SK-N-SH (cell line): ENCODE results near the gene CNTNAP2. TPM values are rescaled to one million over a fixed set of nuclear protein-coding genes. Genes with fewer than 3 reads are reported as not detected.

Experiments
- CTCF ChIA-PET: fragments of 300-600, 350-600 bp; formaldehyde crosslinking; extraction: SDS; loops from one replicate; lab custom pipeline; 2021; lab: Yijun Ruan, JAX
- POLR2A ChIA-PET: fragments of 350-600 bp; sonication (Branson Sonifier 250); formaldehyde crosslinking; extraction: SDS; loops from one replicate; lab custom pipeline; 2020; ENCODE audit warnings: antibody characterized with exemption, inconsistent platforms; lab: Yijun Ruan, JAX
- DNase-seq: peaks from one replicate; pipeline ENCODE4 v3.0.0; 2012
- H2AFZ ChIP-seq: fragments of 200-600 bp; sonication (generic); 2 replicates; pipeline ENCODE4 v1.8.1; 2016; ENCODE audit warnings: antibody characterized with exemption, mild to moderate bottlenecking, low read depth
- H3F3A ChIP-seq: fragments of 200-600 bp; sonication (generic); replicated peaks from 2 replicates; pipeline ENCODE3; 2016; ENCODE audit warnings: antibody characterized with exemption, mild to moderate bottlenecking; ENCODE audit not compliant: insufficient read depth
- H3K27ac ChIP-seq, 2 experiments: fragments of 200-500 bp in 1 of 2; fragments of 200-600 bp in 1 of 2; sonication (Bioruptor generic) in 1 of 2; sonication (generic), shearing (Covaris generic) in 1 of 2; 2 replicates each; pipeline versions ENCODE4 v1.5.1 to v1.6.1; 2014 to 2016; ENCODE audit warnings: low read depth in 2 of 2, inconsistent platforms in 1 of 2, low read length in 1 of 2, mild to moderate bottlenecking in 1 of 2, mixed read lengths in 1 of 2
- H3K27me3 ChIP-seq: fragments of 200-600 bp; sonication (generic), shearing (Covaris generic); 2 replicates; pipeline ENCODE4 v1.6.1; 2016; ENCODE audit warnings: mixed run types; ENCODE audit not compliant: insufficient read depth
- H3K36me3 ChIP-seq, 2 experiments: fragments of 200-500 bp in 1 of 2; fragments of 200-600 bp in 1 of 2; sonication (Bioruptor generic) in 1 of 2; sonication (generic) in 1 of 2; replicated peaks in 1 of 2; 2 replicates each; pipeline versions ENCODE3 to v1.5.1; 2014 to 2016; ENCODE audit warnings: low read length in 1 of 2, mild to moderate bottlenecking in 1 of 2; ENCODE audit not compliant: insufficient read depth in 2 of 2, control insufficient read depth in 1 of 2
- H3K4me1 ChIP-seq, 2 experiments: fragments of 200-500 bp in 1 of 2; fragments of 200-600 bp in 1 of 2; sonication (Bioruptor generic) in 1 of 2; sonication (generic), shearing (Covaris generic) in 1 of 2; 2 replicates each; pipeline versions ENCODE4 v1.5.1 to v1.6.1; 2014 to 2016; ENCODE audit warnings: low read depth in 1 of 2, low read length in 1 of 2, mixed run types in 1 of 2; ENCODE audit not compliant: insufficient read depth in 2 of 2, control insufficient read depth in 1 of 2
- H3K4me2 ChIP-seq: fragments of 200-600 bp; sonication (generic), shearing (Covaris generic); 2 replicates; pipeline ENCODE4 v1.6.1; 2017; ENCODE audit warnings: mixed run types
- H3K4me3 ChIP-seq, 2 experiments: fragments of 200-500 bp in 1 of 2; fragments of 200-600 bp in 1 of 2; sonication (Bioruptor generic) in 1 of 2; sonication (generic), shearing (Covaris generic) in 1 of 2; 2 replicates each; pipeline versions ENCODE4 v1.5.1 to v1.8.1; 2014 to 2016; ENCODE audit warnings: low read depth in 2 of 2, inconsistent platforms in 1 of 2, low read length in 1 of 2, mild to moderate bottlenecking in 1 of 2, mixed read lengths in 1 of 2, moderate library complexity in 1 of 2
- H3K79me2 ChIP-seq: fragments of 200-600 bp; sonication (generic); 2 replicates; pipeline ENCODE4 v1.8.1; 2017; ENCODE audit warnings: mild to moderate bottlenecking; ENCODE audit not compliant: insufficient read depth
- H3K9ac ChIP-seq: fragments of 200-600 bp; sonication (generic); 2 replicates; pipeline ENCODE4 v1.6.1; 2017; ENCODE audit warnings: mixed run types
- H3K9me2 ChIP-seq: fragments of 200-600 bp; sonication (generic); 2 replicates; pipeline ENCODE4 v1.6.1; 2017; ENCODE audit warnings: mixed run types
- H3K9me3 ChIP-seq: fragments of 200-600 bp; sonication (generic); 2 replicates; pipeline ENCODE4 v1.6.1; 2017; ENCODE audit warnings: mixed run types, mild to moderate bottlenecking, moderate library complexity
- H4K20me1 ChIP-seq: fragments of 200-600 bp; sonication (generic); 2 replicates; pipeline ENCODE4 v1.6.1; 2017; ENCODE audit warnings: mild to moderate bottlenecking, mixed run types; ENCODE audit not compliant: insufficient read depth
- CHD2 ChIP-seq: fragments of 150-350 bp; IDR thresholded peaks from 2 replicates; pipeline ENCODE4 v1.6.1; 2018; ENCODE audit warnings: low read length; ENCODE audit not compliant: partially characterized antibody
- ELF1 ChIP-seq: IDR thresholded peaks from 2 replicates; pipeline ENCODE4 v1.4.0; 2012
- EP300 ChIP-seq, 2 experiments: IDR thresholded peaks; 2 replicates each; pipeline versions ENCODE4 v1.4.0 to v1.6.1; 2012; ENCODE audit warnings: borderline replicate concordance in 1 of 2, low read depth in 1 of 2, low read length in 1 of 2
- EZH2phosphoT487 ChIP-seq: fragments of 200-600 bp; sonication (generic); IDR thresholded peaks from 2 replicates; pipeline ENCODE4 v1.6.1; 2017; ENCODE audit warnings: low read depth, mixed run types, mild to moderate bottlenecking, antibody characterized with exemption, moderate library complexity, borderline replicate concordance
- FOXJ3 ChIP-seq: sonication (generic); formaldehyde crosslinking; IDR thresholded peaks from 2 replicates; pipeline ENCODE4 v1.5.1; 2020; ENCODE audit warnings: mild to moderate bottlenecking, missing genetic modification reagents
- GABPA ChIP-seq: IDR thresholded peaks from 2 replicates; pipeline ENCODE4 v1.4.0; 2012; ENCODE audit warnings: low read depth, mild to moderate bottlenecking
- GATA2 ChIP-seq: sonication (generic); formaldehyde crosslinking; IDR thresholded peaks from 2 replicates; pipeline ENCODE4 v1.5.0; 2020; ENCODE audit warnings: mild to moderate bottlenecking, missing genetic modification reagents
- JUND ChIP-seq: IDR thresholded peaks from 2 replicates; pipeline ENCODE4 v1.4.0; 2012
- NFIC ChIP-seq: IDR thresholded peaks from 2 replicates; pipeline ENCODE4 v1.4.0; 2012; ENCODE audit warnings: borderline replicate concordance
- RAD21 ChIP-seq: IDR thresholded peaks from 2 replicates; pipeline ENCODE4 v1.6.1; 2012; ENCODE audit warnings: mild to moderate bottlenecking, low read length
- SMC3 ChIP-seq: IDR thresholded peaks from 2 replicates; pipeline ENCODE4 v1.6.1; 2012; ENCODE audit warnings: low read depth, low read length, improper control_type of control experiment
- TAF1 ChIP-seq: IDR thresholded peaks from 2 replicates; pipeline ENCODE4 v1.6.1; 2012; ENCODE audit warnings: low read depth, mild to moderate bottlenecking, low read length, moderate library complexity, borderline replicate concordance
- TCF12 ChIP-seq: IDR thresholded peaks from 2 replicates; pipeline ENCODE4 v1.4.0; 2012
- TEAD4 ChIP-seq: IDR thresholded peaks from 2 replicates; pipeline ENCODE4 v1.4.0; 2012; ENCODE audit warnings: mild to moderate bottlenecking, borderline replicate concordance; ENCODE audit not compliant: insufficient read depth
- YY1 ChIP-seq: IDR thresholded peaks from 2 replicates; pipeline ENCODE4 v1.4.0; 2012; ENCODE audit warnings: low read depth, mild to moderate bottlenecking
- WGBS: methylation state at CpG from one replicate; pipeline ENCODE4 v1.1.6; 2017; ENCODE audit warnings: low lambda C conversion rate; 5-methylcytosine and 5-hydroxymethylcytosine counted together
- polyA plus RNA-seq, 3 experiments: library from polyadenylated mRNA; depleted of rRNA; stranded (reverse); fragments of >200 nt; gene quantifications; 2 replicates each; pipeline ENCODE4 v1.2.3, GENCODE V29; 2012
- TF ChIP-seq, protein P1 (sequence below): IDR thresholded peaks from 2 replicates; pipeline ENCODE4; 2012
- TF ChIP-seq, protein P2 (sequence below): fragments of 200-600 bp; sonication (generic); IDR thresholded peaks from 2 replicates; pipeline ENCODE4 v1.6.1; 2017; ENCODE audit warnings: antibody characterized with exemption, mild to moderate bottlenecking, moderate library complexity
- TF ChIP-seq, protein P3 (sequence below): IDR thresholded peaks from 2 replicates; pipeline ENCODE4 v1.4.0; 2012; ENCODE audit warnings: low read depth

CNTNAP2 gene
- polyA plus RNA-seq, 1 of the 3 experiments (the other 2 are of a cell fraction): 3.4 TPM

DNA sequence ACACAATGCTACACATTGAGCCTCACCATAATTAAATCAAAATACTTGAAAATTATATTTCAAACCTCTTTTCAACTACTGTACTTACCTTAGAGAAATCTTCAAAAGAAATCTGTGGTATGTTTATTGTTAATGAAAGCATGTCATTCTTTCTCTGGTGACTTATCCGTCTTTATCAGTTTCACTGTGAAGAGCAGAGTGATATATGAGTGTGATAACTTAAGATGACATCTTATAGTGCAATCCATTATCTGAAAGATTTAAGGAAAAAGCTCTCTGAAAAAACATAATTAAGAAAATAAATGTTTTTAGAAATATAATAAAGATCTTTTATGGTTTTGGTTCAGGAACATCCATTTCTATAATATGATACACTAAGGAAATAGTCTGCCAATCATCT is 1562.3 kb downstream of the CNTNAP2 start:
- H3K9me3 ChIP-seq: no peaks in the 10 kb centered on the region
- H3K9me2 ChIP-seq: no peaks in the 10 kb centered on the region
- 89% methylated on average over 1 of the region's 1 CpG for WGBS
- peaks cover 0 to 2% of the 10 kb centered on the region in 2 experiments; a peak in 2 of 4 replicates for H3K4me1 ChIP-seq
- no peaks in the 10 kb centered on the region for H3K27me3 ChIP-seq
- no peak overlapping the region for H3K27ac ChIP-seq
- TF ChIP-seq SMC3: no peak
- no peak for TF ChIP-seq YY1
- TF ChIP-seq EP300 (IDR thresholded peaks at IDR 0.05; ENCODE audit: borderline replicate concordance in 1 of 2, low read depth in 1 of 2, low read length in 1 of 2): no peak
- TF ChIP-seq GABPA: no peak
- no peak for TF ChIP-seq JUND
- no peak for TF ChIP-seq TCF12
- no peak for TF ChIP-seq GATA2 (CRISPR knock-in tag)
- TF ChIP-seq TAF1: no peak
- TF ChIP-seq CHD2: no peak
- TF ChIP-seq FOXJ3 (CRISPR knock-in tag): no peak
- H4K20me1 ChIP-seq: no peaks in the 10 kb centered on the region
- no peaks in the 10 kb centered on the region for H3F3A ChIP-seq
- H3K79me2 ChIP-seq: no peaks in the 10 kb centered on the region
- no peak overlapping the region for H3K4me3 ChIP-seq
- no peak overlapping the region for H3K4me2 ChIP-seq
- H3K9ac ChIP-seq: no peak overlapping the region
- CTCF ChIA-PET: no interaction called here
- POLR2A ChIA-PET: no interaction called here
- DNase-seq: no peak
- H3K36me3 ChIP-seq: peaks cover 0 to 2% of the 10 kb centered on the region in 2 experiments
- no peak overlapping the region for H2AFZ ChIP-seq

DNA sequence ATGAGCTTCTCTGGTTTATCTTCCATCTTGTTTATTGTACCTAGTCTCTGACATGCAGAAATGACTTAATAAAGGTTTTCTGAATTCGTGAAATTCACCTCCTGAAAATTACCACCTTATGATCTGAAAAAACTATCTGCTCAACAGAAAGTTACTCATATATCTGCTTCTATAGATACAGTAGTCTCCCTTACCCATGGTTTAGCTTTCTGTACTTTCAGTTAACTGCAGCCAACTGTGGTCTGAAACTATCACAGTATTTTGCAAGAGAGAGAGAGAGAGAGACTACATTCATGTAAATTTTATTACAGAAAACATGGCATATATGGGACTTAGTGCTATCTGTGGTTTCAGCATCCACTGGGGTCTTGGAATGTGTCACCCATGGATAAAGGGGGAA is 1564.9 kb downstream of the CNTNAP2 start:
- Histone ChIP-seq H3K36me3 (peaks cover 0 to 2% of the 10 kb centered on the region in 2 experiments), H3K4me1 (peaks cover 0 to 2% of the 10 kb centered on the region in 2 experiments; a peak in 2 of 4 replicates), H3K79me2 (no peaks in the 10 kb centered on the region), H2AFZ (peak overlapping the region; percentile 35; the same call in 1 of the 2 replicates), H3K4me3 (no peak overlapping the region), H3K9ac (no peak overlapping the region), H4K20me1 (no peaks in the 10 kb centered on the region), H3K9me3 (no peaks in the 10 kb centered on the region), H3K27ac (no peak overlapping the region), H3F3A (no peaks in the 10 kb centered on the region), H3K4me2 (no peak overlapping the region), H3K9me2 (no peaks in the 10 kb centered on the region), H3K27me3 (no peaks in the 10 kb centered on the region)
- no peak for DNase-seq
- WGBS: 52% methylated on average over 1 of the region's 1 CpG
- CTCF ChIA-PET: interaction anchor here (1.0 to 1.1 kb wide), 2 partner anchors 14 to 42 kb away, joined by 3 read pairs; no protein-coding TSS in a partner anchor
- TF ChIP-seq, protein P1, sequence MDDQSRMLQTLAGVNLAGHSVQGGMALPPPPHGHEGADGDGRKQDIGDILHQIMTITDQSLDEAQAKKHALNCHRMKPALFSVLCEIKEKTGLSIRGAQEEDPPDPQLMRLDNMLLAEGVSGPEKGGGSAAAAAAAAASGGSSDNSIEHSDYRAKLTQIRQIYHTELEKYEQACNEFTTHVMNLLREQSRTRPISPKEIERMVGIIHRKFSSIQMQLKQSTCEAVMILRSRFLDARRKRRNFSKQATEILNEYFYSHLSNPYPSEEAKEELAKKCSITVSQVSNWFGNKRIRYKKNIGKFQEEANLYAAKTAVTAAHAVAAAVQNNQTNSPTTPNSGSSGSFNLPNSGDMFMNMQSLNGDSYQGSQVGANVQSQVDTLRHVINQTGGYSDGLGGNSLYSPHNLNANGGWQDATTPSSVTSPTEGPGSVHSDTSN: no peak
- no peak for TF ChIP-seq GATA2 (CRISPR knock-in tag)
- no peak for TF ChIP-seq EZH2phosphoT487
- TF ChIP-seq, protein P2, sequence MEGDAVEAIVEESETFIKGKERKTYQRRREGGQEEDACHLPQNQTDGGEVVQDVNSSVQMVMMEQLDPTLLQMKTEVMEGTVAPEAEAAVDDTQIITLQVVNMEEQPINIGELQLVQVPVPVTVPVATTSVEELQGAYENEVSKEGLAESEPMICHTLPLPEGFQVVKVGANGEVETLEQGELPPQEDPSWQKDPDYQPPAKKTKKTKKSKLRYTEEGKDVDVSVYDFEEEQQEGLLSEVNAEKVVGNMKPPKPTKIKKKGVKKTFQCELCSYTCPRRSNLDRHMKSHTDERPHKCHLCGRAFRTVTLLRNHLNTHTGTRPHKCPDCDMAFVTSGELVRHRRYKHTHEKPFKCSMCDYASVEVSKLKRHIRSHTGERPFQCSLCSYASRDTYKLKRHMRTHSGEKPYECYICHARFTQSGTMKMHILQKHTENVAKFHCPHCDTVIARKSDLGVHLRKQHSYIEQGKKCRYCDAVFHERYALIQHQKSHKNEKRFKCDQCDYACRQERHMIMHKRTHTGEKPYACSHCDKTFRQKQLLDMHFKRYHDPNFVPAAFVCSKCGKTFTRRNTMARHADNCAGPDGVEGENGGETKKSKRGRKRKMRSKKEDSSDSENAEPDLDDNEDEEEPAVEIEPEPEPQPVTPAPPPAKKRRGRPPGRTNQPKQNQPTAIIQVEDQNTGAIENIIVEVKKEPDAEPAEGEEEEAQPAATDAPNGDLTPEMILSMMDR: no peak
- no peak for TF ChIP-seq NFIC
- TF ChIP-seq JUND: no peak
- TF ChIP-seq, protein P3, sequence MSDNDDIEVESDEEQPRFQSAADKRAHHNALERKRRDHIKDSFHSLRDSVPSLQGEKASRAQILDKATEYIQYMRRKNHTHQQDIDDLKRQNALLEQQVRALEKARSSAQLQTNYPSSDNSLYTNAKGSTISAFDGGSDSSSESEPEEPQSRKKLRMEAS: no peak
- TF ChIP-seq ELF1: no peak
- no peak for TF ChIP-seq TAF1
- no peak for TF ChIP-seq RAD21
- no peak for TF ChIP-seq TEAD4
- POLR2A ChIA-PET: no interaction called here
